ENCODE data around the gene TSHZ3. TPM values are rescaled to one million over a fixed set of nuclear protein-coding genes. Genes with fewer than 3 reads are reported as not detected.

The TSHZ3 gene
- total and polyA plus RNA-seq, 2 of the 8 experiments (the other 6 are each of a cell fraction or from before 2014, with no cell fraction given) = 3.1 to 12.3 TPM

- H2BK15ac ChIP-seq (ENCODE audit: low read length) = peak overlapping the region; percentile 88; the same call in 1 of the 2 replicates
- H2BK20ac ChIP-seq (ENCODE audit: low read length) = peak overlapping the region; percentile 75; the same call in 1 of the 2 replicates
- no peak overlapping the region for H3K27ac ChIP-seq (ENCODE audit: low read depth, low read length)
- H3K4me3 ChIP-seq (ENCODE audit: extremely low read depth in 1 of 4, insufficient read depth in 2 of 4, low read depth in 3 of 4, low read length in 4 of 4) = peak overlapping the region; percentile 31 to 82 (median 70); a peak in 6 of 8 replicates
- H3K4me1 ChIP-seq (replicated peaks in 1 of 4; ENCODE audit: control insufficient read depth in 3 of 4, insufficient read depth in 4 of 4, low read length in 3 of 4) = peaks cover 13 to 35% (median 24%) of the 10 kb centered on the region in 4 experiments
- peak overlapping the region; percentile 70 for H4K91ac ChIP-seq (replicated peaks; ENCODE audit: insufficient read length, low read length)
- POLR2A ChIA-PET (ENCODE audit: partially characterized antibody) = interaction anchor here (0.6 to 5.2 kb wide), 3 partner anchors 21 to 66 kb away, joined by 3 to 25 read pairs (median 4); no protein-coding TSS in a partner anchor
- peaks cover 0 to 11% of the 10 kb centered on the region in 2 experiments for H4K20me1 ChIP-seq (replicated peaks in 1 of 2; ENCODE audit: control insufficient read depth in 1 of 2, insufficient read depth in 2 of 2, low read length in 2 of 2)
- H2BK120ac ChIP-seq (replicated peaks; ENCODE audit: low read depth, low read length) = no peak overlapping the region
- CTCF ChIA-PET (ENCODE audit: partially characterized antibody) = interaction anchor here (0.6 to 3.6 kb wide), 8 partner anchors 12 to 1116 kb away, joined by 3 to 19 read pairs (median 6); no protein-coding TSS in a partner anchor
- TF ChIP-seq BCL11A (IDR thresholded peaks at IDR 0.05; ENCODE audit: low read depth in 2 of 2, low read length in 2 of 2) (no peak), JUND (IDR thresholded peaks at IDR 0.05; ENCODE audit: low read length) (no peak), POU5F1 (IDR thresholded peaks at IDR 0.05; ENCODE audit: low read depth, low read length) (no peak), SUZ12 (IDR thresholded peaks at IDR 0.05; ENCODE audit: low read length) (peak; percentile 74), EZH2 (IDR thresholded peaks at IDR 0.05; ENCODE audit: low read depth, low read length, severe bottlenecking) (peak; percentile 79), TEAD4 (IDR thresholded peaks at IDR 0.05; ENCODE audit: low read depth, low read length) (no peak), CBX8 (IDR thresholded peaks at IDR 0.05; ENCODE audit: borderline replicate concordance, low read depth, low read length) (0 out of 2 replicates have a peak, but pooled peaks have one; percentile 39), RNF2 (IDR thresholded peaks at IDR 0.05; ENCODE audit: borderline replicate concordance, low read depth, low read length, missing control alignments, poor library complexity, severe bottlenecking) (peak; percentile 70), EGR1 (IDR thresholded peaks at IDR 0.05; ENCODE audit: borderline replicate concordance, low read depth, low read length) (no peak)
- no peaks in the 10 kb centered on the region for H3K9me3 ChIP-seq (ENCODE audit: insufficient read depth in 2 of 2, low read depth in 1 of 2, low read length in 1 of 2)
- peaks cover 0 to 8% of the 10 kb centered on the region in 2 experiments; a peak in 2 of 4 replicates for H3K79me2 ChIP-seq (ENCODE audit: control insufficient read depth in 1 of 2, insufficient read depth in 2 of 2, low read length in 2 of 2)
- H3K9ac ChIP-seq (replicated peaks in 1 of 4; ENCODE audit: extremely low read depth in 1 of 4, low read depth in 3 of 4, low read length in 3 of 4) = no peak overlapping the region
- no peak overlapping the region for H4K8ac ChIP-seq (ENCODE audit: extremely low read depth, insufficient read depth, low read length)
- H4K5ac ChIP-seq (ENCODE audit: insufficient read length, low read depth, low read length) = no peak overlapping the region
- FAIRE-seq = no peak
- H3K4me2 ChIP-seq (ENCODE audit: insufficient read depth in 1 of 2, low read depth in 2 of 2, low read length in 2 of 2) = peak overlapping the region; percentile 86 to 95
- 5% methylated on average over 43 of the region's 43 CpGs; no CpG with 5 or more reads in 1 of the 2 experiments for WGBS, 2 experiments (ENCODE audit: extremely low coverage in 1 of 2, insufficient coverage in 1 of 2, insufficient read length in 1 of 2, insufficient replicate concordance in 2 of 2, low coverage in 1 of 2, low lambda C conversion rate in 2 of 2, missing lambda C conversion rate in 1 of 2)
- no peak overlapping the region for H3K14ac ChIP-seq (ENCODE audit: insufficient read length)
- H2AK5ac ChIP-seq (ENCODE audit: low read depth, low read length) = no peak overlapping the region
- no peak overlapping the region for H2BK5ac ChIP-seq (ENCODE audit: low read depth, low read length)
- H2BK12ac ChIP-seq (ENCODE audit: low read depth, low read length) = peak overlapping the region; percentile 99
- no peak overlapping the region for H3K23ac ChIP-seq (ENCODE audit: insufficient read length)
- no peak overlapping the region for H3K56ac ChIP-seq (replicated peaks; ENCODE audit: insufficient read length, low read depth, low read length)
- DNase-seq (ENCODE audit: low read depth in 1 of 2, low spot score in 2 of 2) = peak in 1 of 2 experiments; percentile 65
- no peaks in the 10 kb centered on the region for H3K36me3 ChIP-seq (ENCODE audit: control insufficient read depth in 2 of 4, insufficient read depth in 4 of 4, low read length in 3 of 4)
- peak overlapping the region; percentile 75 for H3K18ac ChIP-seq (ENCODE audit: extremely low read depth, low read length)
- H3K23me2 ChIP-seq (ENCODE audit: low read depth, low read length) = peaks cover 40% of the 10 kb centered on the region; the same call in 1 of the 2 replicates
- H3K79me1 ChIP-seq (ENCODE audit: low read depth, low read length) = no peaks in the 10 kb centered on the region
- H2AFZ ChIP-seq (ENCODE audit: low read length) = no peak overlapping the region
- H3K4ac ChIP-seq (replicated peaks; ENCODE audit: insufficient read length, low read depth, low read length) = no peak overlapping the region
- peaks cover 40 to 76% (median 66%) of the 10 kb centered on the region in 4 experiments; a peak in 6 of 7 replicates for H3K27me3 ChIP-seq (replicated peaks in 1 of 4; ENCODE audit: control insufficient read depth in 3 of 4, extremely low read depth in 1 of 4, insufficient read depth in 3 of 4, low read length in 3 of 4)
Measured at GRCh38 chr19:31352782-31353651, 3.8 kb upstream of the TSHZ3 start.
